Dedifferentiated amniotic fluid mesenchymal stem cell (primary cell): ENCODE results near the gene SFT2D3.

Source experiments
- DNase-seq: peaks from one replicate; pipeline ENCODE4 v3.0.0-alpha.2; 2016; ENCODE audit errors: extremely low spot score

SFT2D3 gene

DNA sequence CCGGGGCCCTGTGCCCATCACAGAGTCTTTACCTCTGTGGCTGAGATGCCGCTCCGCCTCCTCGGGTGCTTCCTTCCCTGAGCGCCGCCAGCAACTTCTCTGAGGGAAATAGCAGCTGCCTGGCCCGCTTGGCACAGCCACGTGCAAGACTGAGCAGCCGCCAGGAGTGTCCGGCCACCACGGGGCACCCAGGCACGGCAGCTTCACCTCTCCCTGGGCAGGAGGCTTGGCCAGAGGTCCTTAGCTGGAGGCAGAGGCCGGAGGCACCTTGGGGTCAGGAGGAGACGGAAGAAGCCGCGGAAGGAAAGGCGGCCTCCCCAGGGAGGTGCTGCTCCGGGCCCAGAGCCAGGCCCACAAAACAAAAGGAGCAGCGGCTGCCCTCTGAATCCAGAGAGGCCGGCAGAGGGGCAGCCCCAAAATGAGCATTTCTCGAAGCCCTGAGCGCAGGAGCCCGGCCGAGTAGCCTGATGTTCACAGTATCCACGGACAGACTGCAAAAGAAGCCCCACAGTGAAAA, 20.0 kb upstream of the SFT2D3 start:
- no peak for DNase-seq

DNA sequence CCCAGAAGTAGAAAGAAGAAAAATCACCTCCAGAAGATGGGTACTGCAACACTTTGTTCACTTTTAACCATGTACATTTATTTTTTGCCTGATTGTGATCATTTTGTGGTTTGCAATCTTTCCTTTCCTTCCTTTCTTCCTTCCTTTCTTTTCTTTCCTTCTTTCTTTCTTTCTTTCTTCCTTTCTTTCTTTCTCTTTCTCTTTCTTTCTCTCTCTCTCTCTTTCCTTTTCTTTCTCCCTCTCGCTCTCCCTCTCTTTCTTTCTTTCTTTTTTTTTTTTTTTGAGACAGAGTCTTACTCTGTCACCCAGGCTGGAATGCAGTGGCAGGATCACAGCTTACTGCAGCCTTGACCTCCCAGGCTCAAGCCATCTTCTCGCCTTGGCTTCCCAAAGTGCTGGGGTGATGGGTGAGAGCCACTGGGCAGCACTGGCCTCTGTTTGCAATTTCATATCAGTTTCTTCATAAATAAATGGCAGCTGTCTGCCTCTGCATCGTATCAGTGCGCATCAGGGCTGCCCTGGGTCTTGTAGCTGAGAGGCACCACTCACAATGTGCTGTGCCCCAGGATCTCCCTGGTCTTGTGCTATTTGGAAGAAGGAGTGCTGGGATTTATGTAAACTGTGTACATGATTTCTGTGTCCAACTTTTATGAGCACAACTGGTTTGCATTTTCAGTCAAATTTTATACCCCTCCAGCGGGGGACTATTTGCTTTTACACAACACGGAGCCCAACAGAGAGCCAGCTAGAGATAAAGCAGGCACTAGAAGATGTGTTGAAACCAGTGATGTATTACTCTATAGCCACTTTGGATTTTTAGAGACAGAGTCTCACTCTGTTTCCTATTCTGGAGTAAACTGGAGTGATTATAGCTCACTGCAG, 19.1 kb upstream of the SFT2D3 start:
- DNase-seq = no peak

DNA sequence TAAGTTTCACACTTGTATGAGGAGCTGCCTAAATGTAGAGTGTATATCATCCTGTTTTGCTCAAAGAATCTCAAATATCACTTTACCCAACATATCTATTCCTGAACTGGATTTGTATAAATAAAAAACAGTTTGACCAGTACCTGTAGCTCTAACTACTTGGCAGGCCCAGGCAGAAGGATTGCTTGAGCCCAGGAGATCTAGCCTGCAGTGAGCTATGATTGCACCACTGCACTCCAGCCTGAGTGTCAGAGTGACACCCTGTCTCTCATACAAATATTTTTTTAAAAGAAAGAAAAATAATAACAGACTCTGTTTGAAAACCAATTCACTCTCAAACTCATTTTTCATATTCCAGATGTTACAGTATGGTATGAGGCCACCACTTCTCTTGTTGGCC, 18.2 kb upstream of the SFT2D3 start:
- DNase-seq = no peak

DNA sequence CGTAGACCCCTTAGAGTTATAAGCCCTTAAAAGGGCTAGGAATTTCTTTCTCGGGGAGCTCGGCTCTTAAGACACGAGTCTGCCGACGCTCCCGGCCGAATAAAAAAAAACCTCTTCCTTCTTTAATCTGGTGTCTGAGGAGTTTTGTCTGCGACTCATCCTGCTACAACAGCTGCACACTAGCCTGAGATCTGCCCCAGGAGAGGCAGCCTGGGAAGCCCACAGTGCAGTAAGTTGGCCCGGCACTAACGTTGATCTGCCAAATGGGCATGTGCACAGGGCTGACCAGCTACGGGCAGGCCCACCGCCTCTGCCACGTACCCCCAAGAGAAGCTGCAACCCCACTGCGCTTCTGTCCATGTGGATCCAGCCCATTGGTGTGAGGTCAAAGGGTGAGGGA, 17.5 kb upstream of the SFT2D3 start:
- no peak for DNase-seq

DNA sequence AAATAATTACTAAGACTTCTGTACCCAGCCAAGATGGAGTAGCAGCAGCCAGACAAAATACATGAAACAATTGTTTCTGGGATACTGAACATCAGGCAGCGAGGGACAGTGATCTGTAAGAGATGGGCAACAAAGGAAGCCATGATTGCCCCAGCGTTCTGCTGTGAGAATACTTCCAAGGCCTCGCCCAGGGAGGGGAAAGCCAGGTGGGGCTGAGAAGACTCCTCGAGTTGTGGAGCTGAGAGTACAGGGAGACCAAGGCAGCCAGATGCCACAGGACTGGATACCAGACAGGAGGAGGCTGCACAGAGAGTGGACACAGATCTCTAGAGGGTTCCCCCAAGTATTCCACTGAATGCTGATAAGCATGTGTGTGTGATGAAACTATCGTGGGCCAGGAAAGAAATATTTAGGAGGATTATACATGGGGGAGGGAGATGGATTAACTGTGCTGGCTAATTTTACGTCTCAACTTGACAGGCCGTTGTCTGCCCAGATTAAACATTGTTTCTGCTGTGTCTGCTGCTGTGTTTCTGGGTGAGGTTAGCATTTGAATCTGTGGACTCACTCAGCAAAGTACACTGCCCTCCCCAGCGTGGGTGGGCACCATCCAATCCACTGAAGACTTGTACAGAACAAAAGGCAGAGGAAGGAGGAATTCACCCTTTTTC, 15.8 kb upstream of the SFT2D3 start:
- no peak for DNase-seq

DNA sequence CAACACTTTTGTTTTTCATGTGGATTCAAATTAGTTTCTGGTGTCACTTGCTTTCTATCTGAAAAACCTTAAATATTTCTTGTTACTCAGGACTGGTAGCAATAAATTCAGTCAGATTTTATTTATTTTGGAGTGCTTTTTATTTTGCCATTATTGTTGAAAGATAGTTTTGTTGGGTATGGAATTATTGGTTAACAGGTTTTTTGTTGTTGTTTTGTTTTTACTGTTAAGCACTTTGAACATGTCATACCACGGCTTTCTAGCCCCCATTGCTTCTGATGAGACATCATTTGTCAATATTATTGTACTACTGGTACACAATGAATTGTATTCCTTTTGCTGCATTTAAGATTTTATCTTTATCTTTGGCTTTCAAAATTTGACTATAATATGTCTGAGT, 12.9 kb upstream of the SFT2D3 start:
- DNase-seq = no peak

DNA sequence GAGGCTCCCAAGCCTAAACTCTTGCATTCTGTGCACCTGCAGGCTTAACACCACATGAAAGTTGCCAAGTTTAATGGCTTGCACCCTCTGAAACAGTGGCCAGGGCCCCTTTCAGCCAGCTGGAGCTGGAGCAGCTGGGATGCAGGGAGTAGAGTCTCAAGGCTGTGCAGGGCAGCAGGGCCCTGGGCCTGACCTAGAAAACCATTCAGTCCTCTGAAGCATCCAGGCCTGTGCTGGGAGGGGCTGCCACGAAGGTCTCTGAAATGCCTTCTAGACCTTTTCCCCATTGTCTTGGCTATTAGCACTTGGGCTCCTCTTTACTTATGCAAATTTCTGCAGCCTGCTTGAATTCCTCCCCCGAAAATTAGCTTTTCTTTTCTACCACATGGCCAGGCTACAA, 10.6 kb upstream of the SFT2D3 start:
- DNase-seq = no peak

DNA sequence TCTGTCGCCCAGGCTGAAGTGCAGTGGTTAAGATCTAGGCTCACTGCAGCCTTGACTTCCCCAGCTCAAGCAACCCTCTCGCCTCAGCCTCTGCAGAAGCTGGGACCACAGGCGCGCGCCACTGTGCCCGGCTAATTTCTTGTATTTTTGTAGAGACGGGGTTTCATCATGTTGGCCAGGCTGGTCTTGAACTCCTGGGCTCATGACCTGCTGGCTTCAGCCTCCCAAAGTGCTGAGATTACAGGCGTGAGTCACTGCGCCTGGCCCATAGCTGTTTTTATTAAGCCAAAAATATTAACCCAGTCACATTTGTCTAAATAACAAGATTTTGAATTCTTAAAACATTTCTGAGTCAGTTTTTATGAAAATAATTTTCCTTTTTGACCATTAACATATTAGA, 6.3 kb upstream of the SFT2D3 start:
- no peak for DNase-seq

DNA sequence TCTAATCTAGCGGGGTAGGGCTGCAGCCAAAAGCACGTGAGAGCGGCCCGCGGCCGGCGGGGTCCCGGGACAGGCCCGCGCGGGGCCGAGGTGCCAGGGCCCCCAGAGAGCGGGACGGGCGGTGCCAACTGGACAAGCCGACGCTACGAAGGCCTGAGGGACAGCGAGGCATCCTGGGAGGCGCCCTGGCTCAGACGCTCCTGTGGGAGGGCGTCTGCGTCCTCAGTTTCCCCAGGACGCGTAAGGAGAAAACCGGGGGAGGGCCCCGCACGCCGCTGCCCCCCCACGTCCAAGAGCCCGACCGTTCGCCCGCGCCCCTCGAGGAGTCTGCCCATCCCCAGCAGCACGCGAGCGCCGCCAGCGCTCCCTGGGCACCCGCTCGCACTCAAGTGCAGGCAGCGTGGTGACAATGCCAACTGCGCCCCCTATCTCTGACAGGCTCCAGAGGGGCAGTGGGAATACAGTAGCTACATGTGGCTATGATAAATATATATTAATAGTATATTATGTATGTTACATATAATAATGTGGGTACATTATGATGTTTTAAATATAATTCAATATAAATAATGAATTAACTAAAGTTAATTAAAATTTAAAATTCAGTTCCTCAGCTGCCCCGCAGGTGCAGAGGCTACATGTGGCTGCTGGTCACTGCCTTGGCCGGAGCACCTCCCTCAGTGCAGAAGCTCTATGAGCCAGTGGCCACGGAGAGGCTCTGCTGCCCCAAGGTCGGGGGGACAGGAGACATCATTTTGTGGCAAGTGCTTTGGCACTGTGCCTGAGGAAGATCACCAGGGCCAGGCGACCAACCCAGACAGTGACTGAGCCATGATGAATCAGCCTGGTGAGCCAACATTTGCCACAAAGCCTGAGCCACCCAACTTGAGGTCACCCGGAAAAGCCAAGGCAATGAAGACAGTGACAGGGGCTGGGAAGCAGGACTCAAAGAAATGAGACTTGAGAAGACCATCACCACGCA, 5.5 kb upstream of the SFT2D3 start:
- DNase-seq = peak; percentile 53

DNA sequence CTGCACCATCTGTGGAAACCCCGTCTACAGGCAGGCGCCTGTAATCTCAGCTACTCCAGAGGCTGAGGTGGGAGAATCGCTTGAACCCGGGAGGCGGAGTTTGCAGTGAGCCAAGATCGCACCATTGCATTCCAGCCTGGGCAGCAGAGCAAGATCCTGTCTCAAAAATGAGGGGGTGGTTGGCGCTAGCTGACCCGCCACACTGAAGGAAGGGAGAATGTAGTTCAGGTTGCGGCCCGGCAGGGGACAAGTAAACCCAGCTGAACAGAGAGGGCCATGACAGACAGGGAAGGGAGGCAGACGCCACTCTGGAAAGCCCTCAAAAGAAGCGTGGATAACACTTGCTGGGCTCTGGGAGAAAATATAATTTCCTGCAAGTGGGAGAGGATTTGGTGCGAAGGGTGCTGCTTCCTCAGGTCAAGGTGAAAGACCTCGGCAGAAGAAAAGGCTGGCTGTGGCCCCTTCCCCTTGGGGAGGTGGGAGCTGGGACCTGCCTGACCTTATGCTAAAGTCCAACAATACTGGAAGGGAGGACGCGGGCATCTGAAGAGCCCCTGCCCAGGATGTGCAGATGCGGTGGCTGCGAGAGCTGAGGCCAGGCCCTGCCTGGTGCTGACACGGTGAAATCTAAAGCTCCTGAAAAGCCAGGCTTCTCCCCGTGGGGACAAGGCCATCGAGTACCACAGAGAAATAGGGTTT, 3.7 kb upstream of the SFT2D3 start:
- DNase-seq = no peak

DNA sequence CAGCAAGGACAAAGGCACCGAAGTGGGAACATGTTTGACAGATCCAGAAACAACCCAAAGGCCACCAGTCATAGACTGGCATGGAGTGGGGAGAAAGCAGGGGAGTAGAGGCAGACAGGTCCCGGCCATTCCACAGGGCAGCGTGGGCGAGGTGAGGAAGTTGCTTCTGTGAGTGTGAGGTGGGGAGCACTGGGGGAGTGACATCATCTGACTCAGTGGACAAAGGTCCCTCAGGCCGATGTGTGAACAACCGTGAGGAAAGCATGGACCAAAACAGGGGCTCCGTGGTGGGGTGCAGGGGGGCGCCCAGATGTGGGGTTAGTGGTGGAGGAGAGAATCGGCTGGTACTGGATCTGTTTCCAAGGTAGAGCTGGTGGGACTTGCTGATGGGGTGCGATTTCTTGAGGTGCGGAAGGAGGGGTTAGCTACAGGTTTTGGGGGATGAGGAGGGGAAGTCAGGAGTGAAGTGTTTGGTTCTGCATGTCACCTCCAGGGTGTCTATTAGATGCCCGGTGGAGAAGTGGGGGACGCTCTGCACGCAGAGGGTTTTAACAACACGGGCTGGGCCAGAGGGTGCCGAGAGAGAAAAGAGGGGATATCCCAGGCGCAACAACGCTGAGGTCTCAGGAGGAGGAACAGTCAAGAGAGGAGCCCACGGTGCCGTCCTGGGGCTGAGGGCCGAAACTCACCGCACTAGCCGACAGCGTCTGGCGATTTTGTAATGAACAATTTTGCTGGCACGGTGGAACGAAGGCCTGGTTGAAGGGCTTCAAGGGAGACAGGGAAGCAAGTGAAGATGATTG, 2.5 kb upstream of the SFT2D3 start:
- DNase-seq = no peak

DNA sequence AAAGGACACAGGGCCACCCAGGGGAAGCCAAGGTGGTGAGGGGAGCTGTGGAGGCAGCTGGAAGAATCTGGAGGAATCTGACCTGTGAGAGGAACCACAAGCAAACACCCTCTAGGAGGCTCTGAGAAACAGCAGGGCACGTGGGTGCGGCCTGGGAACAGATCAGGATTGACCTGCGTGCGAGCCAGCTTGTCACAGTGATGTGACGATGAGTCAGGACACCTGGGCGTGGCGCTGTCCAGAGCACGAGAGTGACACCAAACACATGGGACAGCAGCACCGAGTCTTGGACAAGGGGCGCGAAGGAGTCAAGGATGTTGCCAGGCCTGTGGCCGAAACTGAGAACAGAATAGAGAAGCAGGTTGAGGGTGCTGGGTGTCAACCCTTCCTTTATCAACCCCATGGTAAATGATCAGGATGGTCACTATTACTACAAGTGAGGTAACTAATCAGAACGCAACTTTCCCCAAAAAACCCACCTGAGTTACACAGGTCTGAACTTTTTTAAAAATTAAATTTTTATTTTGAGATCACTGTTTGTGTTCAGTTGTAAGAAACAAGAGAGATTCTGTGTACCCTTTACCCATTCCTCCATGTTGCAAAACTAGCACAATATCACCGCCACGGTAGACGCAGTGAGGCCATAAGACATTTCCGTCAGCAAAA, 637 bp upstream of the SFT2D3 start:
- no peak for DNase-seq

DNA sequence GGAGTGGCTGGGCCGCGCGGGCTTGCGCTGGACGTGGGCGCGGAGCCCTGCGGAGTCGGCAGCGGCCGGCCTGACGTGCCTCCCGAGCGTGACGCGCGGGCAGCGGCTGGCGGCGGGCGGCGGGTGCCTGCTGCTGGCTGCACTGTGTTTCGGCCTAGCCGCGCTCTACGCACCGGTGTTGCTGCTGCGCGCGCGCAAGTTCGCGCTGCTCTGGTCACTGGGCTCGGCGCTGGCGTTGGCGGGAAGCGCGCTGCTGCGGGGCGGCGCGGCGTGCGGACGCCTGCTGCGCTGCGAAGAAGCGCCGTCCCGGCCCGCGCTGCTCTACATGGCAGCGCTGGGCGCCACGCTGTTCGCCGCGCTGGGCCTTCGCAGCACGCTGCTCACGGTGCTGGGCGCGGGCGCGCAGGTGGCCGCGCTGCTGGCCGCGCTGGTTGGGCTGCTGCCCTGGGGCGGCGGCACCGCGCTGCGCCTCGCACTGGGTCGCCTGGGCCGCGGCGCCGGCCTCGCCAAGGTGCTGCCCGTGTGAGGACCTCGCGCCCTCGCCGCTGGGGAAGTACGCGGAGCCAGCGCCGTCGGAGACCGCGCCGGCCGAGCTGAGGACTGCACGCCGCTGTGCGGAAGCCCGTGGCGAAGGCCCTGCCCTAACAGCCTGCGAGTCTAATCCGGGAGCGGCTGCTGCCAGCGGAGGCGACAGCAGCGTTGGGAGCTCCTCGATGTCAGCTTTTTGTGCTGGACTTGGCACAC, 526 bp downstream of the SFT2D3 start:
- DNase-seq = peak; percentile 44

DNA sequence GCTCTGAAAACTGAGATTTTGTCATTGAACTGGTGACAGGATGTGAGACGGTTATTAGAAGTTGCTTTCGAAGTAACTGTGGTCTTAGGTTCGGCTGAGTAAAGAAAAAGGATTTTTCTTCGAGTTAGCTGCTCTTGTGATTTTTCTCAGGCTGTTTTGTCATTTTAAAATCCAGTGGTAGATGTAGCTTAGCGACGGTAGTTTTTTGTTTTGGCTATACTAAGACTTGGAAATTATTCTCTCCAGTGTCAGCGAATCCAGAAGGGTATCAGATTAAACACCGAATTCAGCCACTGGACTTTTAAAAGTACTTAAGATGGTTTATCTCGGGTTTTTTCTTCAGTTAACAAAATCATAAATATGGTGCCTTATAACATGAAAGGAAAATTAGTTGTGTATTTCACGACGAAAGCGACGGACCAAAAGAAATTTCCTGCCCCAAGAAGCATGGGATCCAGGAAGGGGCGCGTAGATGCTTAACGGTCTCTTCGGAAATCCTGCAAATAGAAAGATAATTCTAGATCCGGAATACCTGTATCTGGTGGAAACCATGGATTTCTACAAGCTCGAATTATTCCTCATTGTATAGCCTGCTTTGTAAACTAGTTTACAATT, 1.2 kb downstream of the SFT2D3 start:
- no peak for DNase-seq

DNA sequence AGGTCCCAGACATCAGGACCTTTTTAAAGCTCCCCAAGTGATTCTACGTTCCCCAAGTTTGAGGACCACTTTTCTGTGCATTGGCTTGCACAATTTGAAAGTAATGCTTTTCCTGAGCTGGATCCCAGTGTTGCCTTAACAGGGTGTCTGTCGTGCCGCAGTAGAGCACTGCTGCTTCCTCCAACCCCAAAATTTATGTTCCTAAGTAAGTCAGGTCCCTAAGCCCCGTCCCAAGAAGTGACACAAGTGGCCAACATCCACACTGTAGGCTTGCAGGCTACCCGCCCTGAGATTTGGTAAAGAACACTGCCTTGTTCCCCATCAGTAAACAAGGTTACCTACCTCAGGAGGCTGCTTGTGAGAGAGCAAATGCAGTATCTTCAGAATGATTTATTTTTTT, 2.0 kb downstream of the SFT2D3 start:
- no peak for DNase-seq

DNA sequence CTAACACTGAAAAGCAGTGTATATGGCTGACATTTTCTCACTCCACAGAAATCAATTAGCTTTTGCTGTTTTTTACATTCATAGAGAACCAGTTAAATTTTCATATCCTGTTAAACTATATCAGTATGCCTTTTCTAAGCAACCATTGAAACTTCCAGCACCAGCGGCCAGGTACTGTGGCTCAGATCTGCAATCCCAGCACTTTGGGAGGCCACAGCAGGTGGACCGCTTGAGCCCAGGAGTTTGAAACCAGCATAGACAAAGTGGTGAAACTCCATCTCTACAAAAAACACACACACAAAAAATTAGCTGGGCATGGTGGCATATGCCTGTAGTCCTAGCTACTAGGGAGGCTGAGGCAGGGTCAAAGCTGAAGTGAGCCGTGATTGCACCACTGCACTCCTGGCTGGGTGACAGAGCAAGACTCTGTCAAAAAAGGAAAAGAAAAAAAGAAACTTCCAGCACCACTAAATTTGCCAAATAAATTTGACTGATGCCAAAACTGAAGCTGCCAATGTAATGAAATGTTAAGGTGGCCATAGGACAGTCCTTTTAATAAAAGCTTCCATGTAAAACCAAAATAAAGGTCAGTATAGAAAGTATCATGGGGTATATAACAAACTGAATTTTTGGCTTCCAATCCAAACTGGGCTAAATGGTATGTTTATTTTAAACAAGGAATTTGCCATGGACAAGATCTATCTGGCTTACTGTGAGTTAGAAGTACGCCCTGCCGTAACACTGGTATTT, 3.5 kb downstream of the SFT2D3 start:
- no peak for DNase-seq

DNA sequence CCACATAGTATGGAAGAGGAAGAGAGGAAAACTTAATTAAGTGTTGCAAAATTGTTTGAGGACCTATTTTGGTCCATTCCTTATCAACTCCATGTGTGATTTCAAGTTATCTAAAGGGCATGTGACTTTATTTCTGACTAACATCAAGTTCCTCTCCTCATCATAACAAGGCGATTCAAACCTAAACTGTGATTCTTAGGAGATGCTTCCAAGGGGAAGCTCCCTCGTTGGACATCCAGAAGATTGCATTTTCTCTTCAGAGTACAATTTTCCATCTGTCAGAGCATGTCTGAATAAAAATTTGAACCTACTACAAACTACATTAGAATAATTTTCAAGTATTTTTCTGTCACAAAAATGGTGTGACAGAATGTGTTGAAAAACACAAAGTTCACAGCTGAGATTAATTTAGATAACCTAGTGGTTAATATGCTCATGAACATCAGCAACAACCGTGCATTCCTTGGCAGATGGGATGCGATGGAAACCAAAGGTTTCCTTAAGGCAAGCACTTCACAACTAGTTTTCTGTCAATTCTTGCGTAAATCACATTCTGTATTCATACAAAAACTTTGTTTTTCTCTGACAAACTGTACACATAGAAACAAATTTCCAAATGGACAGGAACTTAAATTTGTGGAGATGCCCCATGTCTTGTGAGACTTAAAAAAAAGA, 4.2 kb downstream of the SFT2D3 start:
- no peak for DNase-seq
